ENCODE data around the gene CCN2.

The CCN2 gene

GRCh38 chr6:131929264-131929663, 21.9 kb downstream of the CCN2 start:
- no peak for DNase-seq (ENCODE audit: low read depth, low spot score)
- CTCF ChIA-PET = interaction anchor here (1.0 to 5.3 kb wide), 6 partner anchors 14 to 561 kb away, joined by 3 to 106 read pairs (median 15); no protein-coding TSS in a partner anchor
- POLR2A ChIA-PET = no interaction called here
- TF ChIP-seq CTCF (IDR thresholded peaks at IDR 0.05; ENCODE audit: insufficient read depth, low read length, missing control alignments) = no peak
- H3K4me3 ChIP-seq (ENCODE audit: low read depth, low read length) = no peak overlapping the region

GRCh38 chr6:131924881-131925474, 26.2 kb downstream of the CCN2 start:
- ChIA-PET CTCF (interaction anchor here (0.6 to 9.1 kb wide), 59 partner anchors 9 to 563 kb away, joined by 3 to 173 read pairs (median 4); partner anchors contain the start of gene CCN2), POLR2A (interaction anchor here (1.8 kb wide), 1 partner anchor 21 kb away, joined by 5 read pairs; no protein-coding TSS in a partner anchor)
- peak; percentile 41 for TF ChIP-seq CTCF (IDR thresholded peaks at IDR 0.05; ENCODE audit: insufficient read depth, low read length, missing control alignments)
- DNase-seq (ENCODE audit: low read depth, low spot score) = no peak
- no peak overlapping the region for H3K4me3 ChIP-seq (ENCODE audit: low read depth, low read length)

DNA sequence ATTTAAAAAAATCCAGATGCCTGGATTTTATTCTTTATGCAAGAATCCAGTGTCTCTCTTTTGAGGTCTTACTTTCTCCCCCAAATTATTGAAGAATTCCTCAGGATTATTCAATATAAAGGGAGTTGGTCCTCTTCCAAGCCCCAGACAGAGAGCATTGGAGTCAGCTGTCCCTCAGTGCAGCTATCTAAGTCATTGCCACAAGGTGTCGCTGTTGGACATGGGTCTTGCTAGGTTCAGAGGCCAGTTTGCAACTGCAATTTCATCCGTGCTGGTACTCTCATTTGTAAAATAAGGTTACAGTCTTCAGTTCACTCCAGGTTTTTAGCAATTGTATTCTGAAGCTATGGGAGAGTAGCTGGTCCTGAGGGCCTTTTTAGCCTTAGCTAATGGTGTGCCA, 27.8 kb downstream of the CCN2 start:
- DNase-seq (ENCODE audit: low read depth, low spot score) = no peak
- no peak overlapping the region for H3K4me3 ChIP-seq (ENCODE audit: low read depth, low read length)
- CTCF ChIA-PET = interaction anchor here (0.6 to 9.1 kb wide), 25 partner anchors 8 to 563 kb away, joined by 3 to 173 read pairs (median 4); no protein-coding TSS in a partner anchor
- POLR2A ChIA-PET = interaction anchor here (0.5 kb wide), 1 partner anchor 326 kb away, joined by 3 read pairs; no protein-coding TSS in a partner anchor
- TF ChIP-seq CTCF (IDR thresholded peaks at IDR 0.05; ENCODE audit: insufficient read depth, low read length, missing control alignments) = peak; percentile 48

- CTCF ChIA-PET = interaction anchor here (1.4 to 9.1 kb wide), 5 partner anchors 225 to 378 kb away, joined by 4 to 172 read pairs (median 44); no protein-coding TSS in a partner anchor
- no peak for TF ChIP-seq CTCF (IDR thresholded peaks at IDR 0.05; ENCODE audit: insufficient read depth, low read length, missing control alignments)
- no peak for DNase-seq (ENCODE audit: low read depth, low spot score)
- no peak overlapping the region for H3K4me3 ChIP-seq (ENCODE audit: low read depth, low read length)
- POLR2A ChIA-PET = no interaction called here
These were observed 30.5 kb downstream of the CCN2 start for GRCh38 chr6:131920656-131921055.

DNA sequence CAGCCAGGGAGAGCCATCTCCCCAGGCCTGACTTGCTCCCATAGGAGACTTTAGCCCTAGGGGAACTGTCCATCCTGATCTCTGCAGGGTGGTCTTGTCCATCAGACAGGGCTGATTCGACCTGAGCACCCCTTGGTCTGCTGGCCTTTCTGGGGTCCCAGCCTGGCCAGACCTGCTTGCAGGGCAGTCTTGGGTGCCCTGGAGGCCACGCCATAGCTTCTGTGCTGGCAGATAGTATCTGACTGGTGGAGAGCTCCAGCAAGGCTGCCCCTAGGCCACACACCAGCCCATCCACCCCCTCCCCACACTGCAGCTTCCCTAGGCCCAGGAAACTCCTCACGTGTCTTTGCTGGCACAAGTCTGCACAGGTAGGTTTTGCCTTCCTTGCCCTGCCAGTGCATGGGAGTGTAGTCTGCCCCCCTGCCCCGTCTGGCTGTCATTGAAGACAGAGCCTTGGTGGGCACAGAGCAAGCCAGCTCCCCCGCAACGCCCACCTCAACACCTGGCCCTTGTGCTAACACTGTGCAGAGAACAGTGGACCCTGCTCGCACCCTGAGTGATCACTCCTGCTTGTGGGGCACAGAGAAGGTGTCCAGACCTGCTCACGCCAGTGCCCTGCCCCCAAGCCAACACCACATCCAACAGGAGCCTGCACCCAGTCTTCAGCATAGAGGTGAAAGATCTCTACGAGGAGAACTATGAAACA, 32.4 kb downstream of the CCN2 start:
- no peak for DNase-seq (ENCODE audit: low read depth, low spot score)
- no peak for TF ChIP-seq CTCF (IDR thresholded peaks at IDR 0.05; ENCODE audit: insufficient read depth, low read length, missing control alignments)
- ChIA-PET CTCF (interaction anchor here (0.9 to 5.8 kb wide), 12 partner anchors 9 to 572 kb away, joined by 3 to 162 read pairs (median 24); no protein-coding TSS in a partner anchor), POLR2A (no interaction called here)
- H3K4me3 ChIP-seq (ENCODE audit: low read depth, low read length) = no peak overlapping the region

Data from AG04449 (cell line).